GM21390 (cell line): ENCODE results near the gene CD40.

Source experiments
- ATAC-seq: cut with Tn5 transposase; IDR thresholded peaks from one replicate; pipeline ENCODE4 v1.9.1; 2021; ENCODE audit not compliant: unreplicated experiment

The CD40 gene

GRCh38 chr20:46172455-46172854, 54.3 kb downstream of the CD40 start:
- ATAC-seq, result no peak

DNA sequence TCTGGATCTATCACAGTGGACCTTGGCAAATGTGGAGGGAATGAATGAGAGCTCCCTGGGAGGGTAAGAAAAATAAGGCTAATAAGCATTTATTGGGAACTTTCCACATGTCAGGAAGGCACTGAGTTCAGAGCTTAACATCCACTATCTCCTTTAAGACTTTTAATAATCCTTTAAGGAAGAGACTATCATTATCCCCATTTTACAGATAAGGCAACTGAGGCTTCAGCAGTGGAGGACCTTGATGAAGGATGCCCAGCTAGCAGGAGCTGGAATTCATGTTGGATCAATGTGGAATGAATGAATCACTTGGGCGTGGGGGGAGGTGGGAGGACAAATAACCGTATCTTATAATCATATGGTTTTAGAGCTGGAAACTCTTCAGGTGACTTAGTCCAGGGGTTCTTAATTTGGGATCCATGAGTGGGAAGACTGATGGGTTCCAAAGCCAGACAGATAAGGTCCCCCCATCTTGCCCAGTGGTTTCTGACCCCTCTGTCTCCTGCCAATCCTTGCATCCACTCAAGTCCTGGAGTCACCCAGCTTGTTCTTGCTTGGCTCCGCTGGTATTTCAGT, 54.9 kb downstream of the CD40 start:
- no peak for ATAC-seq

DNA sequence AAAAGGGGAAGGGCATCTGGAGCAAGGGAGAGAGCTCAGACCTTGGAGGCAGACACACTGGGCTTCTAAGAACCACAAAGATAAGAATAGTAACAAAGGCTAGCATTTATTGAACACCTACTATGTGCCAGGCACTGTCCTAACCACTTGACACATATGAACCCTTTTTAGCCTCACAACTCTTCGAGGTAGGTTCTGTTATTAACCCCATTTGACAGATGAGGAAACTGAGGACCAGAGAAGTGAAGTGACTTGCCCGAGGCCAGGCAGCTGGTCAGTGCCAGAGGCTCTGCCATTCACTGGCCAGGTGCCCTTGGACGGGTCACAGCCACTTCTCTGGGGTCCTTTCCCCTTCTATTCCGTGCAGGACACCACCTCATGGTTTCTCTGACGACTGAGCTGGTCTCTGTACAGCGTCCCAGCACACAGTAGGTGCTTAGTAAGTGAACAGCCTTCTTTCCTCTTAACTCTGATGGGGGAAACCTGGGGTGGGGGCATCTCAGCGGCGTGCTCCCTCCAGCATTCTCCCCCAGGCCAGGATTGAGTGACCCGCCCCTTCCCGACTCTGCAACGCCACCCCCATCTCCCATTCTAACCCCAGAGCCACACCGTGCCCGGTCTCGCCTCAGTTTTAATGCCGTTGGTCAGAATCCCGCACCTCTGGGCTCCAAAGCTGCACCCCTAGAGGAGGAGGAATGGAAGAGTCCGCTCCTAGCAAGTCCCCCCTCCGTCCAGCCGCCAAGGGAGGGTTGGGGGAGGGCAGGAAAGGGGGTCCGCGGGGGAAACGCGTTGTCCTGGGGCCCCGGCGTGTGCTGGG, 55.7 kb downstream of the CD40 start:
- no peak for ATAC-seq

GRCh38 chr20:46174469-46175126, 56.5 kb downstream of the CD40 start:
- no peak for ATAC-seq

DNA sequence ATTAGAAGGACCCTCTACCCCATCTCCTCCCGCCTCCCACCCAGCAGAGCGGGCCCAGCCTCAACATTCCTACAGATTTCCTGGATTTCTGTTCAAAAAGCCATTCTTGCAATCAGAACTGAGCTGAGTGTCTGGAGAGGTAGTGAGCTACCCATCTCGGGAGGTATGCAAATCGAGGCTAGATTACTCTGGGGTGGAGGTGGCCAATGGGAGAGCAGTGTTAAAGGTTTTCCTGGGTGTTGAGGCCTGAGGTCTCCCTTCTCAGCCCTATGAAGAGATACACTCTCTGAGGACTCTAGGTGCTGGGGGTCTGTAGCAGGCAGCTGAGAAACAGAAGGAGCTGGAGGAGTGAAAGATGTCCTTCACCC, 57.0 kb downstream of the CD40 start:
- no peak for ATAC-seq

DNA sequence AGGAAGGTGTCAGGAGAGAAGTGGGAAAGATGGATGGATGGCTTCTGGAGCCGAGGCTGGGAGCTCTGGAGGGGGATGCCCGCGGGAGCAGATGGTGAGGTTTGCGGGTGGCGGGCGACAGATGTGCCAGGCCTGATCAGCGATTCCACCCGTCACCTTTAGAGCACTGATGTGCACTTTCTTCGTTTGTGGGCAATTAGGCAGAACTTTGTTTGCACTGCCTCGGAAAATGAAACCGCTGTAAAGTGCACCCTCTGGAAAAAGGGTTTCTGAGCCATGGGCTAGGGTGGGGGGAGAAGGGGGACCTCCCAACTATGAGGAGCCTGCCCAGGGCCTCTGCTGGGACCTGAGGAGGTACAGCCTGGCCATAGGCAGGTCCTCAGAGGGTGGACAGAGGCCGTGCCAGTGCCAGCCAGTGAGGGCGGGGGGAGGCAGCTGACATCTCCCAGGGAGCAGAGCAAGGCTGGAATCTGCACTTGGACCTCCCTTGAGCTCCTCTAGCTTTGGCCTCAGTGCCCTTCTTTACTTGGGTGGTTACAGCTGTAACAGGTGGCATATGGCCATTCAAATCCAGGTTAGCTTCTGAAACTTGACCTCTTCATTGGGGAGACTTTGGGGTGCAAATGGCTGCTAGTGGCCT, 58.7 kb downstream of the CD40 start:
- no peak for ATAC-seq

DNA sequence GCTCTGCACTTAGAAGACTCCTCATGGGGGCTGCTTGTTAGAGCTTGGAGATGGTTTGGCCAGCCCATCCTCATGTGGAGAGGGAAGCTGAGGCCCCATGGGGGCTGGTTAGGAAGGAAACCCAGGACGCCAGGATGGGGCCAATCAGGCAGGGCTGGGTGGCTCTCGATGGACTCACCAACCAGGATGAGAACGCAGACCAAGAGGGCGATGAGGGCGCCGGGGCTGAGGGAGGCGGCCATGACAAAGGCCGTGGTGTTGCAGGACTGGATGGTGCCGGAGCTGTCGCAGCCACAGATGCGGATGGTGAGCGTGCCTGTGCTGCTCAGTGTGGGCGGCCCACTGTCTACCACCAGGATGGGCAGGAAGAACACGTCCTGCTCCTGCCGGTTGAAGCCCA, 59.7 kb downstream of the CD40 start:
- ATAC-seq, result no peak

DNA sequence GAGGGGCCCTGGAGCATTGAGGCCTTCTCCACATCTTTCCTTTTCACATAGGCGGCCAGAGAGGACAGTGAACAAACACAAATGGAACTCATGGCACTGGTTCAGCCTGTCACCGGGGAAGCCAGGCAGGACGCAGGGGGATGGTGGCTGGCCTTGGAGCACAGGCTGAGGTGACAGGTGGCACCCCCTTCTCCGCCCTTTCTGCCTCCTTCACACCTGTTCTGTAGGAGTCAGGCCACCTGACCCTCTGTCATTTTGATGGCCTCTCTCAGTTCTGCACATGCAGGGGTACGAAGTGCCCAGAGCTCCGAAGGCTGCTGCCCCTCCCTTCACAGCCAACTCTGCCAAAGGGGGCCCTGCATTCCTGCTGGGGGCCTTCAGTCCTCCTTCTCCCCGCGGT, 60.8 kb downstream of the CD40 start:
- ATAC-seq, result no peak
